Right lobe of liver (tissue), 4 donors: Measurements from ENCODE around the gene PLEKHF1.

Experiments used
- CTCF ChIP-seq, 4 donors: fragments of 200-600 bp in 3 of 4; fragments of 450-650 bp in 1 of 4; IDR thresholded peaks; one replicate each; pipeline versions ENCODE4 v1.5.1 to v1.8.0; 2016 to 2022; ENCODE audit warnings: antibody characterized with exemption in 4 of 4, mild to moderate bottlenecking in 2 of 4
- POLR2A ChIP-seq: fragments of 450-650 bp; IDR thresholded peaks from one replicate; pipeline ENCODE4 v1.6.1; 2017; ENCODE audit warnings: antibody characterized with exemption, mild to moderate bottlenecking
- donor health status: DM: no; HTN: no; CAD: no.
- donor health status: DM: no; HTN: no; CAD: no.
- donor health status: DM: no; HTN: yes; CAD: no.

DNA sequence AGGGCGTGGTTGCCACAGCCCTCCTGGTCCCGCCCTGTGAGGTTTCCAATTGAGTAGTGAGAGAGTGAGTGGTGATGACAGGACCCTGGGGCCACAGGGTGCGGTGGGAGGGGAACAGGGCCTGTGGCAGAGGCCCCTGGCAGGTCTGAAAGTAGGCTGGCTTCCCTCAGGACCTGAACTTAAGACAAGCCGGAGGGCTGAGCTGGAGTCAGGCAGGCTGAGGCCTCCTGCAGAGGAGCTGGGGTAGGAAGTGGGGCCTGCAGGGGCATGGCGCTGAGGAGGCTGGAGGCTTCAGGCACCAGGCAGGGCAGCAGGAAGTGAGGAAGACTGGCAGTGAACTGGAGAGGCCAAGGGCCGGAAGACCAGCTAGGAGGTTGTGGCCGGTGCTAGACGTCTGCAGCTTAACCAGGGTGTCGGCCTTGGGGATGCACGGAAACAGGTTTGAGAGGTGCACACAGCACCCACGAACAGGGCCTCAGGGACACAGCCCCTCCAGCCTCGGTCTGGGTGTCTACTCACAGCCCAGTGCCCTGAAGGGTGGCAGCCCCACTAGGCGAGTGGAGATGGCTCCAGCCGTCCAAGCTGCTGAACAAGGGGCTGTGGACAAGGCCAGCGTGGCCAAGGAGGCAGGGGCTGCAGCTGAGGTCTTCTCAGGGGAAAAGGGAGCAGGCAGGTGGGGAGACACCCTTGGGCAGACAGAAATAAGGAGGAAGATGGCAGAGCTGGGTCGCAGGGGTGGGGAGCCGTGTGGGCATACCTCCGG is 41.4 kb upstream of the PLEKHF1 start:
- TF ChIP-seq CTCF (IDR thresholded peaks at IDR 0.05) (no peak), POLR2A (no peak)
